GM19328 (cell line): ENCODE measurements around the gene FMO1.
"Not testable (repeated sequence)": the region's sequence is repeated elsewhere in the genome, so short reads cannot be mapped to it uniquely, and the experiment has no call there.

Experiments used
- ATAC-seq: cut with Tn5 transposase; IDR thresholded peaks from one replicate; pipeline ENCODE4 v1.9.1; 2021; ENCODE audit warnings: mild to moderate bottlenecking, moderate library complexity; ENCODE audit not compliant: unreplicated experiment

FMO1 gene

GRCh38 chr1:171231326-171231725, 17.0 kb upstream of the FMO1 start:
- ATAC-seq = no peak

- ATAC-seq = no peak
Measured at GRCh38 chr1:171233183-171233582, 15.1 kb upstream of the FMO1 start.

GRCh38 chr1:171236231-171236630, 12.1 kb upstream of the FMO1 start:
- ATAC-seq = not testable (repeated sequence)

- ATAC-seq = no peak
Measured at GRCh38 chr1:171243878-171244277, 4.4 kb upstream of the FMO1 start.

- ATAC-seq = peak; percentile 75
Measured at GRCh38 chr1:171245458-171246064, 2.7 kb upstream of the FMO1 start.

GRCh38 chr1:171247501-171247900, 793 bp upstream of the FMO1 start:
- ATAC-seq = no peak

- ATAC-seq = no peak
Measured at GRCh38 chr1:171248841-171249240, 547 bp downstream of the FMO1 start.

- no peak for ATAC-seq
Measured at GRCh38 chr1:171250263-171250662, 2.0 kb downstream of the FMO1 start.

- ATAC-seq = no peak
Measured at GRCh38 chr1:171251042-171251951, 3.0 kb downstream of the FMO1 start.

- ATAC-seq = no peak
Measured at GRCh38 chr1:171251952-171252300, 3.6 kb downstream of the FMO1 start.

GRCh38 chr1:171252482-171252881, 4.2 kb downstream of the FMO1 start:
- ATAC-seq = peak; percentile 91

- ATAC-seq = no peak
Measured at GRCh38 chr1:171254859-171255258, 6.6 kb downstream of the FMO1 start.

- no peak for ATAC-seq
Measured at GRCh38 chr1:171256940-171257606, 8.8 kb downstream of the FMO1 start.

GRCh38 chr1:171257607-171258076, 9.3 kb downstream of the FMO1 start:
- no peak for ATAC-seq

- ATAC-seq = no peak
Measured at GRCh38 chr1:171258429-171258828, 10.1 kb downstream of the FMO1 start.

- ATAC-seq = no peak
Measured at GRCh38 chr1:171258943-171259342, 10.6 kb downstream of the FMO1 start.

GRCh38 chr1:171261336-171261735, 13.0 kb downstream of the FMO1 start:
- no peak for ATAC-seq

- ATAC-seq = no peak
Measured at GRCh38 chr1:171263901-171264300, 15.6 kb downstream of the FMO1 start.

- no peak for ATAC-seq
Measured at GRCh38 chr1:171265686-171266085, 17.4 kb downstream of the FMO1 start.

GRCh38 chr1:171266930-171267329, 18.6 kb downstream of the FMO1 start:
- no peak for ATAC-seq

GRCh38 chr1:171267391-171267790, 19.1 kb downstream of the FMO1 start:
- ATAC-seq = no peak

GRCh38 chr1:171270806-171271205, 22.5 kb downstream of the FMO1 start:
- no peak for ATAC-seq
